ENCODE data around the gene PLOD1. TPM values are rescaled to one million over a fixed set of nuclear protein-coding genes. Genes with fewer than 3 reads are reported as not detected.

Gene PLOD1
- total RNA-seq, 4 donors from 2014 or later: 28.8 to 56.3 (median 41.2) TPM

DNA sequence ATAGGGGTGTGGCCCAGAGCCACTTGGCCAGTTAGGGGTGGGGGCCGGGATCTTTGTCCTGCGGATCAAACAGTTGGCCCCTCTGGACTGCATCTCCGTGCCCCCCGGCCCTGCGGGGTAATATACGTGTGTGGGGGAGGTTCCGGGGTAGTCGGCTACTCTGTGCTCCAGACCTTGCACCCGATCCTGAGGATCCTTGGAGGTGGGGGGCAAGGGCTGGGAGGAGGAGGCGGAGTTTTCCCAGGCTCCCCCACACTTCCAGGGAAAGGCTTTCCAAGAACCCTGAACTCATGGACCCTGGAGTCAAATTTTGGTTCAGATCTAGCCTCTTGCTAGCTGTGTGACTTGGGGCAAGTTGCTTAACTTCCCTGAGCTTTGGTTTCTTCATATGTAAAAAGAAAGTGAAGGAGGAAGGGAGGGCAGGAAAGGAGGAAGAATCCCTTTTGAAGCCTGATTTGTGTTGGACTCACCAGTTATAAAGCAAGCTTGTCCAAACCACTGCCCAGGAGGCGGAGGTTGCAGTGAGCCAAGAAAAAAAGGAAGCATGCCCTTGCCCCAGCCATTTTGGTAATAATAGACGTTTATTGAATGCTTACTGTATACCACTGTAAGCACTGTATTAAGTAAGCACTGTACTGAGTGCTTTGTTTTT is 85.5 kb downstream of the PLOD1 start:
- Histone ChIP-seq H3K4me1 (peaks cover 0 to 13% (median 10%) of the 10 kb centered on the region in 4 donors), H3K36me3 (no peaks in the 10 kb centered on the region), H3K27me3 (no peaks in the 10 kb centered on the region), H3K9me3 (no peaks in the 10 kb centered on the region), H3K4me3 (peak overlapping the region; percentile 76 to 83 (median 80)), H3K27ac (peak overlapping the region; percentile 83 to 88 (median 88))
- no peak for DNase-seq
- intact Hi-C loops (cut with DNase I; ENCODE audit: low total_unique reads) (no loop called here), in situ Hi-C loops (cut with MboI; ENCODE audit: low pct_ligation_motif_present in 1 of 4, low pct_unique_long_range_greater_than_20kb in 1 of 4, low sequenced_read_pairs in 3 of 4) (no loop called here)
- TF ChIP-seq POLR2A (IDR thresholded peaks at IDR 0.05): no peak
- no peak for TF ChIP-seq POLR2AphosphoS5 (IDR thresholded peaks at IDR 0.05)
- TF ChIP-seq EP300 (IDR thresholded peaks at IDR 0.05; ENCODE audit: low read depth): no peak
- TF ChIP-seq CTCF (IDR thresholded peaks at IDR 0.05): no peak
- WGBS, 2 donors (ENCODE audit: low coverage in 1 of 2): 6 to 27% methylated on average over 2 to 12 of the region's 12 CpGs

- Histone ChIP-seq H3K4me3 (no peak overlapping the region), H3K27me3 (no peaks in the 10 kb centered on the region), H3K27ac (no peak overlapping the region), H3K4me1 (peaks cover 0 to 13% (median 10%) of the 10 kb centered on the region in 4 donors), H3K36me3 (no peaks in the 10 kb centered on the region), H3K9me3 (no peaks in the 10 kb centered on the region)
- intact Hi-C loops (cut with DNase I; ENCODE audit: low total_unique reads): no loop called here
- WGBS, 2 donors (ENCODE audit: low coverage in 1 of 2): 95% methylated on average over 2 of the region's 9 CpGs; no CpG with 5 or more reads in 1 of the 2 donors
- TF ChIP-seq EP300 (IDR thresholded peaks at IDR 0.05; ENCODE audit: low read depth) (no peak), CTCF (IDR thresholded peaks at IDR 0.05) (no peak), POLR2A (IDR thresholded peaks at IDR 0.05) (no peak), POLR2AphosphoS5 (IDR thresholded peaks at IDR 0.05) (no peak)
- DNase-seq: no peak
- in situ Hi-C loops (cut with MboI; ENCODE audit: low pct_ligation_motif_present in 1 of 4, low pct_unique_long_range_greater_than_20kb in 1 of 4, low sequenced_read_pairs in 3 of 4): no loop called here
Observed at GRCh38 chr1:12021616-12022015, 87.1 kb downstream of the PLOD1 start.

- Histone ChIP-seq H3K9me3 (no peaks in the 10 kb centered on the region), H3K36me3 (no peaks in the 10 kb centered on the region), H3K27me3 (no peaks in the 10 kb centered on the region), H3K4me3 (no peak overlapping the region), H3K27ac (no peak overlapping the region), H3K4me1 (peaks cover 0 to 13% (median 10%) of the 10 kb centered on the region in 4 donors)
- WGBS, 2 donors (ENCODE audit: low coverage in 1 of 2): 97% methylated on average over 14 of the region's 14 CpGs; no CpG with 5 or more reads in 1 of the 2 donors
- no peak for TF ChIP-seq EP300 (IDR thresholded peaks at IDR 0.05; ENCODE audit: low read depth)
- no peak for TF ChIP-seq POLR2AphosphoS5 (IDR thresholded peaks at IDR 0.05)
- TF ChIP-seq POLR2A (IDR thresholded peaks at IDR 0.05): no peak
- no peak for TF ChIP-seq CTCF (IDR thresholded peaks at IDR 0.05)
- in situ Hi-C loops (cut with MboI; ENCODE audit: low pct_ligation_motif_present in 1 of 4, low pct_unique_long_range_greater_than_20kb in 1 of 4, low sequenced_read_pairs in 3 of 4) (no loop called here), intact Hi-C loops (cut with DNase I; ENCODE audit: low total_unique reads) (no loop called here)
- DNase-seq: no peak
Observed at GRCh38 chr1:12022036-12022435, 87.5 kb downstream of the PLOD1 start.

Small RNA genes within 50 kb of the gene (small RNA-seq; reads per million reads assigned to genes)
- 0 reads per million in 4 donors for gene AL096840.1
- gene RF00019: 0 reads per million in 4 donors
- 2.4 to 4.9 (median 3.6) reads per million in 4 donors for gene RNU5E-4P

Other genes with a start within 250 kb of the PLOD1 start
- gene DRAXIN, start 243.0 kb upstream of the PLOD1 start, total RNA-seq: under 1 TPM in 2 of 4 donors, not detected in 2; 0.14 to 0.16 TPM
- 10 to 100 TPM in 3 of 4 donors, 1 to 10 TPM in 1; 1.2 to 27.0 (median 22.7) TPM for gene AGTRAP, start 198.6 kb upstream of the PLOD1 start, total RNA-seq
- under 1 TPM in 1 of 4 donors, not detected in 3; 0.48 TPM for gene C1orf167, start 172.5 kb upstream of the PLOD1 start, total RNA-seq
- 100 to 1,000 TPM in 1 of 4 donors, 10 to 100 TPM in 3; 42.8 to 141 (median 48.3) TPM for gene MTHFR, start 128.8 kb upstream of the PLOD1 start, total RNA-seq
- 100 to 1,000 TPM in 1 of 4 donors, 10 to 100 TPM in 3; 14.0 to 184 (median 30.7) TPM for gene CLCN6, start 128.5 kb upstream of the PLOD1 start, total RNA-seq
- gene NPPA, start 86.9 kb upstream of the PLOD1 start, total RNA-seq: not detected
- gene NPPB, start 75.8 kb upstream of the PLOD1 start, total RNA-seq: not detected
- gene KIAA2013, start 8.3 kb upstream of the PLOD1 start, total RNA-seq: 100 to 1,000 TPM; 140 to 265 (median 201) TPM
- 10 to 100 TPM; 72.1 to 92.8 (median 75.6) TPM for gene MFN2, start 45.7 kb downstream of the PLOD1 start, total RNA-seq
- 10 to 100 TPM; 24.4 to 33.6 (median 27.7) TPM for gene MIIP, start 84.8 kb downstream of the PLOD1 start, total RNA-seq
- gene TNFRSF8, start 128.6 kb downstream of the PLOD1 start, total RNA-seq: under 1 TPM in 1 of 4 donors, not detected in 3; 0.16 TPM
- 10 to 100 TPM; 11.1 to 17.3 (median 15.3) TPM for gene TNFRSF1B, start 232.3 kb downstream of the PLOD1 start, total RNA-seq

Data from transverse colon (tissue), 4 donors.